ENCODE measurements around the gene UQCC2. TPM values are rescaled to one million over a fixed set of nuclear protein-coding genes. Genes with fewer than 3 reads are reported as not detected.

Gene UQCC2
- total RNA-seq, 1 donor from 2014 or later: 2.6 TPM

GRCh38 chr6:33693186-33694105, 18.1 kb downstream of the UQCC2 start:
- no peak for TF ChIP-seq CTCF (IDR thresholded peaks at IDR 0.05)
- H3K4me3 ChIP-seq: no peak overlapping the region
- intact Hi-C loops (cut with DNase I): no loop called here
- no peak overlapping the region for H3K27ac ChIP-seq
- H3K4me1 ChIP-seq: no peaks in the 10 kb centered on the region
- H3K27me3 ChIP-seq: no peaks in the 10 kb centered on the region
- no peaks in the 10 kb centered on the region for H3K9me3 ChIP-seq
- no peak for DNase-seq (ENCODE audit: low spot score in 2 of 2)
- peaks cover 9 to 10% of the 10 kb centered on the region in 2 donors for H3K36me3 ChIP-seq

GRCh38 chr6:33692760-33693158, 18.7 kb downstream of the UQCC2 start:
- TF ChIP-seq CTCF (IDR thresholded peaks at IDR 0.05): no peak
- intact Hi-C loops (cut with DNase I): no loop called here
- Histone ChIP-seq H3K4me3 (no peak overlapping the region), H3K36me3 (peaks cover 3 to 12% of the 10 kb centered on the region in 2 donors), H3K27ac (peak overlapping the region in 1 of 2 donors; percentile 21), H3K27me3 (no peaks in the 10 kb centered on the region), H3K9me3 (no peaks in the 10 kb centered on the region), H3K4me1 (no peaks in the 10 kb centered on the region)
- DNase-seq (ENCODE audit: low spot score in 2 of 2): peak; percentile 31 to 78

- no peaks in the 10 kb centered on the region for H3K4me1 ChIP-seq
- peaks cover 3 to 12% of the 10 kb centered on the region in 2 donors for H3K36me3 ChIP-seq
- DNase-seq (ENCODE audit: low spot score in 2 of 2): no peak
- H3K27me3 ChIP-seq: no peaks in the 10 kb centered on the region
- TF ChIP-seq CTCF (IDR thresholded peaks at IDR 0.05): no peak
- peak overlapping the region in 1 of 2 donors; percentile 21 for H3K27ac ChIP-seq
- intact Hi-C loops (cut with DNase I): no loop called here
- H3K9me3 ChIP-seq: no peaks in the 10 kb centered on the region
- H3K4me3 ChIP-seq: no peak overlapping the region
Measured at GRCh38 chr6:33692078-33692759, 19.3 kb downstream of the UQCC2 start.

GRCh38 chr6:33691456-33692077, 19.9 kb downstream of the UQCC2 start:
- intact Hi-C loops (cut with DNase I): no loop called here
- Histone ChIP-seq H3K36me3 (peaks cover 3 to 12% of the 10 kb centered on the region in 2 donors), H3K4me1 (no peaks in the 10 kb centered on the region)

More at GRCh38 chr6:33691456-33692077, 19.9 kb downstream of the UQCC2 start:
- H3K27me3 ChIP-seq: no peaks in the 10 kb centered on the region
- no peaks in the 10 kb centered on the region for H3K9me3 ChIP-seq
- no peak for DNase-seq (ENCODE audit: low spot score in 2 of 2)
- no peak for TF ChIP-seq CTCF (IDR thresholded peaks at IDR 0.05)
- H3K27ac ChIP-seq: no peak overlapping the region
- no peak overlapping the region for H3K4me3 ChIP-seq

Measured in ascending aorta (tissue), 2 donors.